Spleen (tissue), 7 donors: ENCODE data around the gene ACER1.

Source experiments
- POLR2A ChIP-seq, 3 donors: fragments of 450-650 bp; IDR thresholded peaks; one replicate each; pipeline ENCODE4 v1.5.1; 2017; ENCODE audit warnings: antibody characterized with exemption in 3 of 3, mild to moderate bottlenecking in 1 of 3
- TF ChIP-seq, protein P1 (sequence below), 11 experiments: fragments of 200-600 bp in 7 of 11; fragments of 450-650 bp in 4 of 11; sonication (generic) in 4 of 11; IDR thresholded peaks in 8 of 11; conservative IDR thresholded peaks in 3 of 11; 1 replicate in 7 of 11; 2 replicates in 4 of 11; pipeline versions ENCODE4 v1.4.0 to v1.8.0; 2016 to 2021; ENCODE audit warnings: antibody characterized with exemption in 11 of 11, inconsistent platforms in 4 of 11, mild to moderate bottlenecking in 1 of 11
- donor health status: DM: no; HTN: no; CAD: no; lungs with moderate emphysema.
- donor health status: DM: no; HTN: no; CAD: no.
- donor health status: DM: no; HTN: no; CAD: no.

DNA sequence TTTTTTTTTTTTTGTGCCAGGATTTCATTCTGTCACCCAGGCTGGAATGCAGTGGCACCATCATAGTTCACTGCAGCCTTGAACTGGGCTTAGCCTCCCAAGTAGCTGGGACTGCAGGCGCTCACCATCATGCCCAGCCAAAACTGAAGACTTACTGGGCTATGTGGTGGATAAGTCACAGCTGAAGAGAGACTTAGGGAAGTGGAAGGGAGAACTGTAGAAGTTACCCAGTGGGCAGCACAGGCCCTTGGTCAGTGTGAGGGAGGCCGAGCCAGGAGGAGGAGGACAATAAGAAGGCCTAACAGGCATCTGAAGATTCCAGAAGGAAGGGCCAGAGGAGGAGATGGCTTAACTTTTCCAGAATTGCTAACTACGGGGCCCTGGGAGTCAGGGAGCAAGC is 46.3 kb upstream of the ACER1 start:
- TF ChIP-seq, protein P1, sequence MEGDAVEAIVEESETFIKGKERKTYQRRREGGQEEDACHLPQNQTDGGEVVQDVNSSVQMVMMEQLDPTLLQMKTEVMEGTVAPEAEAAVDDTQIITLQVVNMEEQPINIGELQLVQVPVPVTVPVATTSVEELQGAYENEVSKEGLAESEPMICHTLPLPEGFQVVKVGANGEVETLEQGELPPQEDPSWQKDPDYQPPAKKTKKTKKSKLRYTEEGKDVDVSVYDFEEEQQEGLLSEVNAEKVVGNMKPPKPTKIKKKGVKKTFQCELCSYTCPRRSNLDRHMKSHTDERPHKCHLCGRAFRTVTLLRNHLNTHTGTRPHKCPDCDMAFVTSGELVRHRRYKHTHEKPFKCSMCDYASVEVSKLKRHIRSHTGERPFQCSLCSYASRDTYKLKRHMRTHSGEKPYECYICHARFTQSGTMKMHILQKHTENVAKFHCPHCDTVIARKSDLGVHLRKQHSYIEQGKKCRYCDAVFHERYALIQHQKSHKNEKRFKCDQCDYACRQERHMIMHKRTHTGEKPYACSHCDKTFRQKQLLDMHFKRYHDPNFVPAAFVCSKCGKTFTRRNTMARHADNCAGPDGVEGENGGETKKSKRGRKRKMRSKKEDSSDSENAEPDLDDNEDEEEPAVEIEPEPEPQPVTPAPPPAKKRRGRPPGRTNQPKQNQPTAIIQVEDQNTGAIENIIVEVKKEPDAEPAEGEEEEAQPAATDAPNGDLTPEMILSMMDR (IDR thresholded peaks at IDR 0.05 in 8 of 11, conservative IDR thresholded peaks at IDR 0.05 in 3 of 11), result no peak
- no peak for TF ChIP-seq POLR2A (IDR thresholded peaks at IDR 0.05)
